Measurements from ENCODE around the gene PTPRG.

PTPRG gene

GRCh38 chr3:61650719-61651410 lies 89.5 kb downstream of the PTPRG start:
- DNase-seq (ENCODE audit: low spot score): no peak

- DNase-seq (ENCODE audit: low spot score): no peak
Measured at GRCh38 chr3:61657689-61658088, 96.3 kb downstream of the PTPRG start.

GRCh38 chr3:61662861-61663260 lies 101.5 kb downstream of the PTPRG start:
- no peak for DNase-seq (ENCODE audit: low spot score)

DNA sequence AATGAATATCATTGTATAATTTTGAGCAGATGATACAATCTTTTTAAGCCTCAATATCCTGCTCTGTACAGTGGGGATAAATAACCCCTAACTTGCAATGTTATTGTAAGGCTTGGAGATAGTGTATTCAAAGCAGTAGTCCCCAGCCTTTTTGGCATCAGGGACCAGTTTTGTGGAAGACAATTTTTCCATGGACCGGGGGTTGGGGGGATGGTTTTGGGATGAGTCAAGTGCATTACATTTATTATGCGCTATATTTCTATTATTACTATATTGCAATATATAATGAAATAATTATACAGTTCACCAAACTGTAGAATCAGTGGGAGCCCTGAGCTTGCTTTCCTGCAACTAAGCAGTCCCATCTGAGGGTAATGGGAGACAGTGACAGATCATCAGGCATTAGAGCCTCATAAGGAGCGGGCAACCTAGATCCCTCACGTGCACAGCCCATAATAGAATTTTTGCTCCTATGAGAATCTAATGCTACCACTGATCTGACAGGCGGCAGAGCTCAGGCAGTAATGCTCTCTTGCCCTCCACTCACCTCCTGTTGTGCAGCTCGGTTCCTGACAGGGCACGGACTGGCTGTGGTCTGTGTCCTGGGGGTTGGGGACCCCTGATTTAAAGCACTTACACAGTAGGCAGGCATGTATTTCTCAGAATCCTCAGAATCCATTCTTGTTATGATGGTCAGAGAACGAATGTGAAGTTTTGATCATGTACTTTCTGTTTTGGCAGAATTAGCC lies 102.2 kb downstream of the PTPRG start:
- no peak for DNase-seq (ENCODE audit: low spot score)

DNA sequence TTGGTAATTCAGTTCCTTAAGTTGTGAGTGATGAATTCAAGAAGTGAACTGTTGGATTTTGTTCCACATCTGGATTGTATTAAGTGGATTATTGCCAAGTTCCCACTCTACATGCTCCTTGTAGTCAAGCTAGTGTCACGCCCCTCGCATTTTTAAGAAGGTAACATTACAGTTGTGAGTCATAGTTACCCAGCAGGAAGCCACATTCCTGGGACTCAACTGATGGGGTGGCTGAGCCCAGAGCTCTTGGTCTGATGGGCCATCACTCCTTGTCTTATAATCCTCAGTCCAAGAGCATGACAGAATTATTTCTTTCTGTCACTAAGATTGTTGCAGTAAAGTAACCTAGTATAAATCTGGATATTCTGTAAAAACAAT lies 102.7 kb downstream of the PTPRG start:
- DNase-seq (ENCODE audit: low spot score): no peak

GRCh38 chr3:61665121-61665520 lies 103.8 kb downstream of the PTPRG start:
- no peak for DNase-seq (ENCODE audit: low spot score)

GRCh38 chr3:61665987-61666386 lies 104.6 kb downstream of the PTPRG start:
- no peak for DNase-seq (ENCODE audit: low spot score)

DNA sequence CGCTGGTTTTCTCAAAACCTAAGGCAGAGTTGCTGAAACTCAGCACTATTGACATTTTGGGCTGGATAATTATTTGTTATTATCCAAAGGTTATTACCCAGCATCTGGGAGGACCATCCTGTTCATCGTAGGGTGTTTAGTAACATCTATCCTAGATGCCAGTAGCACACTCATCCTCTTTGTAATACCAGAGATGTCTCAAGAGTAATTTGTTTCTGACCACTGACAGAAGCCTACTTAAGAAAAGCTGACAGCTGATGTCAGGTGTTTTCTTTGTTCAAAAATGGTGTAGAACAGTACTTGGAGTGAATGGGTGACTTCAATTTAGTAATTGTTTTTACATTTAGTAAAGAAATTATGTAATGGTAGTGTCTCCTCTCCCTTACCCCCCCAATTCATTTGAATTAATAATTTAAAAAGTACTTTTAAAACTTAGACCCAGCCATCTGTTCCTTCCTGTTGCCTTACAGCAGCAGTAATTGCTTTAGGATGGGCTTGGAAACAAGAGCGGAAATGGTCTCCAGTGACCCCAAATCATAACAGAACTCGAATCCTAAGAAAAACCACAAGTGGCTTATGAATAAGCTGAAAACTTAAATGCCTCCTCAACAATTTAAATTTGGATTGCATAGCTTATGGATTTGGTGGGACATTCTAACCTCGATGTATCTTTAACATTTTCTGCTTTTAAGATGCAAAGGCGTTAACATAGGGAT lies 105.4 kb downstream of the PTPRG start:
- DNase-seq (ENCODE audit: low spot score): no peak

DNA sequence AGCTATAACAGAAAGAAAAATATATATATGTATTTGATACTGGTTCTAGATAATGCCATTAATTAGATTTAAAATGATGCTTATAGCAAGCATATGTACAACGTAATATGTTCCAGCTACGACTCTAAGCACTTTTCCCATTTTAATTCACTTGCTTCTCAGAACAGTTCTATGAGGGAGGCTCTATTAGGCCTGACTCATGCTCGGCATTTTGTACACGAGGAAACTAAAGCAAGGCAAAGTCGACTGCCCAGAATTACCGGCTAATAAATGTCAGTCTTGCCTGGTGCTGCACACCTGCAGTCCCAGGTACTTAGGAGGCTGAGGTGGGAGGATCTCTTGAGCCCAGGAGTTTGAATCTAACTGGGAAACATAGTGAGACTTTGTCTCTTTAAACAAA lies 106.0 kb downstream of the PTPRG start:
- DNase-seq (ENCODE audit: low spot score): no peak

DNA sequence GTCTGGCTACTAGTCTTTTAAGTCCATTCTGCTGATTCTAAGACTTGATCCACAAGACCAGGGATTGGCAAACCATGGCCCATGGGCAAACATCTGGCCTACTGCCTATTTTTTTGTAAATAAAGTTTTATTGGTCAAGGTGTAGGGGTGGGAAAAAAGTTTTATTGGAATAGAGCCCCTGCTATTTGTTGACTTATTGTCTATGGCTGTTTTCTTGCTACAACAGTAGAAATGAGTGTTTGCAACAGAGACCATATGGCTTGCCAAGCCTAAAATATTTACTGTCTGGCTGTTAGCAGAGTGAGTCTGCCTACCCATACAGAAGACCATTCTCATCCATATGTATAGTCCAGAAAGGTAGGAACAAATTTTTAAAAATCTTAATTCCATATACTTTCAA lies 106.4 kb downstream of the PTPRG start:
- DNase-seq (ENCODE audit: low spot score): no peak

GRCh38 chr3:61668317-61668864 lies 107.0 kb downstream of the PTPRG start:
- DNase-seq (ENCODE audit: low spot score): no peak

DNA sequence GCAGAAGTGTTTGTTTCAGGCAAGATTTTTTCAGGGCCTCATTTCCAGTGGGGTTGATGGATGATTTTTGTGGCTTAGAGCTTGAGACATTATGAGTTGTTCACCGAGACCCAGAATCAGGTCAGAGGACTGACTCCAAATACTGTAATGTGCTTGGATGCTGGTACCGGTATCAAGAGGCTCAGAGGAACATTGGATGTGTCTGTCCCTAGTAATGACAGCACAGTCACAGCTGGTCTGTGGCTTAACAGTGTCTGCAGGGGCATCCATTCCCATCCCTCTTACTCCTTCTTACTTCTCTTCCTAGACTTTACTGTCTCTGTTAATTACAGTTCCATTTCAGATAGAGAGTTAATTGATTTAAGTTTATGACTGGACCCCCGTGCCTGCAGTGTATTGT lies 107.8 kb downstream of the PTPRG start:
- no peak for DNase-seq (ENCODE audit: low spot score)

GRCh38 chr3:61669668-61670299 lies 108.4 kb downstream of the PTPRG start:
- DNase-seq (ENCODE audit: low spot score): no peak

- DNase-seq (ENCODE audit: low spot score): no peak
Measured at GRCh38 chr3:61673651-61674050, 112.3 kb downstream of the PTPRG start.

- no peak for DNase-seq (ENCODE audit: low spot score)
Measured at GRCh38 chr3:61674596-61674995, 113.2 kb downstream of the PTPRG start.

DNA sequence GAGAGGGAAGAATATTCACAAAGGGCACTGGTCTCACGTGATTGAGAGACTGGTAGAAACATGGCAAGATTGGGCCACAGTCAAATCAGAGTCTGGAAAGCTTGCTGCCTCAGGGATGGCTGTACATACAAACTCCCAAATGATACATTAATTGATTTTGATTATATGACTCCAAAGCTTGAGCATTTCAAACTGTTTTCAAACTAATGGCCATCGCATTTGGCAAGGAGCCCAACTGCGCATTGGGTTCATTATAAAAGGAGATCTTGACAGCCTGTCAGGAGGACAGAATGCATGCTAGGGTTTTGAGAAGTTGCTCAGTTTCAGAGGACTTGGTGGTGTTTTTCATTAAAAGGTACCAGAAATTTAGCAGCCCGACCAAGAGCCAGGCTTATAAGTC lies 117.7 kb downstream of the PTPRG start:
- no peak for DNase-seq (ENCODE audit: low spot score)

- no peak for DNase-seq (ENCODE audit: low spot score)
Measured at GRCh38 chr3:61680617-61681016, 119.2 kb downstream of the PTPRG start.

GRCh38 chr3:61681636-61682035 lies 120.3 kb downstream of the PTPRG start:
- no peak for DNase-seq (ENCODE audit: low spot score)

- DNase-seq (ENCODE audit: low spot score): no peak
Measured at GRCh38 chr3:61682671-61683548, 121.5 kb downstream of the PTPRG start.

- no peak for DNase-seq (ENCODE audit: low spot score)
Measured at GRCh38 chr3:61683549-61684236, 122.3 kb downstream of the PTPRG start.

DNA sequence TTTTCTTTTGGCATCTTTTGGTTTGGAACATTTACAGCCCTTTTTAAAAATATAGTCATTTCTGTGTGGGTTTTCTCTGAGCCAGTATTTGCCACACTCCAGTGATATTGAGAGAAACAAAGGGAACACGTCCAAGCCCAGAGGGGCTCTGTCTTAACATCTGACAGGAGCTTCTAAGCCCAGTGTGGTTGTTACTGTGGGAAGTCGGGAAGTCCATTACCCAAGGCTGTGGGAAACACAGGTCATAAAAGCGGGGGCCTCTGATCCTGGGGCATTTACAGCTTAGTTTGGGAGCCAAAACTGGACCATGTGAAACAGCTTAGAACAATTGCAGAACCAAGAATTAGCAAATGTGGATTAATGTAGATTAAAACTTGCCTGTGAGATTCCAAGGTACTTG lies 123.0 kb downstream of the PTPRG start:
- DNase-seq (ENCODE audit: low spot score): no peak

All from HuH-7.5 (cell line).